Fibroblast of lung (primary cell): Measurements from ENCODE around the gene TSC22D2. TPM values are rescaled to one million over a fixed set of nuclear protein-coding genes. Genes with fewer than 3 reads are reported as not detected.

Experiments used
- DNase-seq, 2 donors: peaks; one replicate each; pipeline versions ENCODE4 v3.0.0 to v3.0.0-alpha.2; 2010; ENCODE audit warnings: low read depth in 2 of 2
- H2AFZ ChIP-seq: 2 replicates; pipeline ENCODE4 v1.5.1; 2012; ENCODE audit warnings: low read length, control low read depth, inconsistent platforms
- H3K27ac ChIP-seq: 2 replicates; pipeline ENCODE4 v1.5.1; 2011; ENCODE audit warnings: low read length, control low read depth; ENCODE audit not compliant: insufficient read depth
- H3K27me3 ChIP-seq: 2 replicates; pipeline ENCODE4 v1.5.1; 2011; ENCODE audit warnings: mild to moderate bottlenecking, low read length; ENCODE audit not compliant: control insufficient read depth, insufficient read depth
- H3K36me3 ChIP-seq: 2 replicates; pipeline ENCODE4 v1.5.1; 2011; ENCODE audit warnings: low read length; ENCODE audit not compliant: control insufficient read depth, insufficient read depth
- H3K4me1 ChIP-seq: 2 replicates; pipeline ENCODE4 v1.5.1; 2011; ENCODE audit warnings: low read length; ENCODE audit not compliant: control insufficient read depth, insufficient read depth; ENCODE audit errors: extremely low read depth
- H3K4me2 ChIP-seq: 2 replicates; pipeline ENCODE4 v1.5.1; 2011; ENCODE audit warnings: low read length, control low read depth; ENCODE audit not compliant: insufficient read depth; ENCODE audit errors: extremely low read depth
- H3K4me3 ChIP-seq, 4 experiments: fragments of 200-600 bp in 1 of 4; sonication (generic) in 1 of 4; replicated peaks in 1 of 4; 2 replicates each; pipeline ENCODE4 v1.5.1; 2011 to 2016; ENCODE audit warnings: low read length in 4 of 4, low read depth in 3 of 4, mild to moderate bottlenecking in 3 of 4, control low read depth in 2 of 4, inconsistent platforms in 1 of 4, mixed read lengths in 1 of 4; ENCODE audit not compliant: insufficient read depth in 1 of 4; ENCODE audit errors: control extremely low read depth in 1 of 4
- H3K79me2 ChIP-seq: 2 replicates; pipeline ENCODE4 v1.5.1; 2012; ENCODE audit warnings: mild to moderate bottlenecking, low read length, inconsistent platforms; ENCODE audit not compliant: control insufficient read depth, insufficient read depth
- H3K9ac ChIP-seq: 2 replicates; pipeline ENCODE4 v1.5.1; 2011; ENCODE audit warnings: mild to moderate bottlenecking, low read length, control low read depth; ENCODE audit not compliant: insufficient read depth
- H3K9me3 ChIP-seq: 2 replicates; pipeline ENCODE4 v1.5.1; 2012; ENCODE audit warnings: low read depth, low read length; ENCODE audit not compliant: control insufficient read depth, insufficient read depth
- H4K20me1 ChIP-seq: 2 replicates; pipeline ENCODE4 v1.5.1; 2011; ENCODE audit warnings: low read length; ENCODE audit not compliant: control insufficient read depth, insufficient read depth; ENCODE audit errors: extremely low read depth
- EZH2 ChIP-seq: IDR thresholded peaks from 2 replicates; pipeline ENCODE4 v1.5.1; 2012; ENCODE audit warnings: low read length, control low read depth, mild to moderate bottlenecking; ENCODE audit errors: missing control alignments
- polyA minus RNA-seq: library from RNA; depleted of rRNA, polyadenylated mRNA; stranded (reverse); fragments of >200 nt; gene quantifications from 2 replicates; pipeline ENCODE4 v1.2.3, GENCODE V29; 2011; ENCODE audit warnings: low replicate concordance
- polyA plus RNA-seq, 2 donors: library from polyadenylated mRNA; depleted of rRNA in 1 of 2; stranded (reverse) in 1 of 2; unstranded in 1 of 2; fragments of >200 nt; gene quantifications; 2 replicates each; pipeline ENCODE4 v1.2.1, GENCODE V29; 2011 to 2012; ENCODE audit warnings: missing spikeins in 1 of 2
- total RNA-seq: library from RNA; depleted of rRNA; stranded (reverse); fragments of >200 nt; gene quantifications from 2 replicates; pipeline ENCODE4 v1.2.1, GENCODE V29; 2014
- TF ChIP-seq, protein P1 (sequence below), 2 donors: IDR thresholded peaks in 1 of 2; conservative IDR thresholded peaks in 1 of 2; 1 replicate in 1 of 2; 2 replicates in 1 of 2; pipeline ENCODE4 v1.5.1; 2011 to 2012; ENCODE audit warnings: low read length in 2 of 2, control low read depth in 1 of 2, inconsistent platforms in 1 of 2, low read depth in 1 of 2, mild to moderate bottlenecking in 1 of 2

The TSC22D2 gene
- total RNA-seq (10.3 and 23.6 TPM in 2 replicates), polyA plus RNA-seq (29.3 and 45.5 TPM in 2 replicates), polyA minus RNA-seq (11.1 and 13.0 TPM in 2 replicates)
- polyA plus RNA-seq (2012), result 30.3 and 41.2 TPM in 2 replicates

DNA sequence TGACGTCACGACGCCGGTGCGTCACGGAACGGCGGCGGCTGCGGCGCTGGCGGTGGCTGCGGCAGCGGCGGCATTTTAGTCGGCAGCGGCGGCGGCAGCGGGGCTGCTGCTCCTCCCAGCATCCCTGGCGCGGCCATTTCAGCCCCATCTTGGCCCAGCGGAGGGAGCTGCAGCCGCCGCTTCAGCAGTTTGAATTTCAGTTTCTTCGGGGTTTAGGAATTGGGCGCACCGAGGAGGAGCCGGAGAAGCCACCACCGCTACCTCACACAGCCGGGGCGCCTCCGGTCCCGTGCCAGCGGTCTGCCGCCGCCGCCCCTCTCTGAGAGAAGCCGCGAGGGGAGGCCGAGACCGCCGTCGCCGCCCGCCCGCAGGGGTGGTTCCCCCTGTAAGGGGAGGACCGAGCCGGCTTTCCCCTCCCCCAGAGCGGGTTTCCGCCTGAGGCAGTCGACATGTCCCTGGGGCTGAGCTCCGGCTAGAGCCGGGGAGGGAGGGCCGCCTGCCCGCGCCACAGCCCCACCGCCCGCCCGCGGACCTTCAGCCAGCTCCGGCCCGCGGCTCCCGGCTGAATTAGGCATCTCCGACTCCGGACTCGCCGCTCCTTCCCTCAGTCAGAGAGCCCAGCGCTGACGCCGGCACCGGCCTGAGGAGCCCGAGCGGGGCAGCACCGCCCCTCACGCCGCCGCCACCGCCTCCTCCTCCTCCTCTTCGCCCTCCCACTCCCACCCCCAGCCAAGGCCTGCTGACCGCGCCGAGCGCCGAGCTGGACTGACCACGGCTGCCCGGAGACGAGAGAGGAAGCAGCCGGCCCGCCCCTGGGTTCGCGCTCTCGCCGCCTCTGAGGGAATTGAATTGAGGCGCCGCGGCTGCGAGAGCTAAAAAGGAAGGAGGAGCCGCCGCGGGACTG is at the start of gene TSC22D2:
Gene TSC22D2 (plus strand): TSS at position 78 of the 904 bp plus-strand sequence. CDS start 1,053 bp downstream, outside the sequence.
- peaks cover 54% of the 10 kb centered on the region for H3K79me2 ChIP-seq
- TF ChIP-seq, protein P1, sequence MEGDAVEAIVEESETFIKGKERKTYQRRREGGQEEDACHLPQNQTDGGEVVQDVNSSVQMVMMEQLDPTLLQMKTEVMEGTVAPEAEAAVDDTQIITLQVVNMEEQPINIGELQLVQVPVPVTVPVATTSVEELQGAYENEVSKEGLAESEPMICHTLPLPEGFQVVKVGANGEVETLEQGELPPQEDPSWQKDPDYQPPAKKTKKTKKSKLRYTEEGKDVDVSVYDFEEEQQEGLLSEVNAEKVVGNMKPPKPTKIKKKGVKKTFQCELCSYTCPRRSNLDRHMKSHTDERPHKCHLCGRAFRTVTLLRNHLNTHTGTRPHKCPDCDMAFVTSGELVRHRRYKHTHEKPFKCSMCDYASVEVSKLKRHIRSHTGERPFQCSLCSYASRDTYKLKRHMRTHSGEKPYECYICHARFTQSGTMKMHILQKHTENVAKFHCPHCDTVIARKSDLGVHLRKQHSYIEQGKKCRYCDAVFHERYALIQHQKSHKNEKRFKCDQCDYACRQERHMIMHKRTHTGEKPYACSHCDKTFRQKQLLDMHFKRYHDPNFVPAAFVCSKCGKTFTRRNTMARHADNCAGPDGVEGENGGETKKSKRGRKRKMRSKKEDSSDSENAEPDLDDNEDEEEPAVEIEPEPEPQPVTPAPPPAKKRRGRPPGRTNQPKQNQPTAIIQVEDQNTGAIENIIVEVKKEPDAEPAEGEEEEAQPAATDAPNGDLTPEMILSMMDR (conservative IDR thresholded peaks at IDR 0.05 in 1 of 2, IDR thresholded peaks at IDR 0.05 in 1 of 2; ENCODE audit: low read depth in 1 of 2, low read length in 2 of 2), result peak in 1 of 2 donors; percentile 8
- TF ChIP-seq EZH2, result no peak
- peak within 1 kb of the TSS; percentile 96 for H3K27ac ChIP-seq

DNA sequence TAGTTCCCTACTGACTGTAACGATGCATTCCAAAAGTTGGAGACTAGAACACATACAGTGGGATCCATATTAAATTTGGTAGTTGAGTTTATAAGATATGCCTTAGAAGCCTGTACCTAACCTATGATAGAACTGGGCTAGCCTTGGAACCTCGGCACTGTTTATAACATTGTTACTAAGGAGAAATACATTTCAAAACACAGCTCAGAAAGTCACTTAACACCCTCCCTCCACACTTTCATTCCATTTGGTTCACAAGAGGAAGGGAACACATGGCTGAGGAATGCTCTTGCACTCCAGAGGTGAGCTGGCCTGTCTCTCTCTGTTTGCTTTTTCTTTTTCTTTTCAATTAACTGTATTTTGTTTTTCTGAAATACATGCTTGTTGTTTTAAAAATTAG is 48.7 kb upstream of the TSC22D2 start:
- DNase-seq, result peak in 1 of 2 donors; percentile 54
- Histone ChIP-seq H3K9me3 (no peaks in the 10 kb centered on the region), H3K4me1 (no peaks in the 10 kb centered on the region), H3K27ac (no peak overlapping the region), H3K36me3 (no peaks in the 10 kb centered on the region), H3K9ac (no peak overlapping the region), H3K4me2 (no peak overlapping the region), H3K79me2 (no peaks in the 10 kb centered on the region), H3K27me3 (no peaks in the 10 kb centered on the region), H4K20me1 (no peaks in the 10 kb centered on the region), H2AFZ (no peak overlapping the region), H3K4me3 (no peak overlapping the region)
- no peak for TF ChIP-seq EZH2
- TF ChIP-seq, protein P1 (conservative IDR thresholded peaks at IDR 0.05 in 1 of 2, IDR thresholded peaks at IDR 0.05 in 1 of 2; ENCODE audit: low read depth in 1 of 2, low read length in 2 of 2), result no peak

More for the DNA sequence above, at the start of gene TSC22D2:
- DNase-seq, result peak; percentile 92 to 94
- Histone ChIP-seq H3K4me2 (peak within 1 kb of the TSS; percentile 82), H3K4me1 (peaks cover 3% of the 10 kb centered on the region), H3K27me3 (no peaks in the 10 kb centered on the region), H3K9me3 (no peaks in the 10 kb centered on the region), H2AFZ (peak within 1 kb of the TSS; percentile 40), H3K4me3 (peak within 1 kb of the TSS; percentile 81 to 97 (median 92)), H4K20me1 (peaks cover 10% of the 10 kb centered on the region), H3K36me3 (peaks cover 9% of the 10 kb centered on the region), H3K9ac (peak within 1 kb of the TSS; percentile 96)

DNA sequence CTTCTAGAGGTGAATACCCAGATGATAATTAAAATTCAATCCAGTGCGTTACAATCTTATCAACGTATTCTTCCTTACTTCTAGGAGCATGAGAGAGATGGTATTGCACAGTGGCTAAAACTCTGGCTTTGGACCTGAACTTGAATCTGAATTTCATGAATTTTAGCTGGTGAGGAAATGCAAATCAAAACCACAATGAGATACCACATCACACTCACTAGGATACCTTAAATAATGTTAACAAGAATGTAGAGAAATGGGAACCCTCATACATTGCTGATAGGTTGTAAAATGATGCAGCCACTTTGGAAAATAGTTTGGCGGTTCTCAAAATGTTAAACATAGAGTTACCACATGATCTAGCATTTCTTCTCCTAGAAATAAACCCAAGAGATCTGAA is 47.1 kb upstream of the TSC22D2 start:
- no peaks in the 10 kb centered on the region for H3K9me3 ChIP-seq
- no peaks in the 10 kb centered on the region for H3K79me2 ChIP-seq
- H2AFZ ChIP-seq, result no peak overlapping the region
- no peaks in the 10 kb centered on the region for H3K36me3 ChIP-seq
- H3K9ac ChIP-seq, result no peak overlapping the region
- TF ChIP-seq EZH2, result no peak
- TF ChIP-seq, protein P1 (conservative IDR thresholded peaks at IDR 0.05 in 1 of 2, IDR thresholded peaks at IDR 0.05 in 1 of 2; ENCODE audit: low read depth in 1 of 2, low read length in 2 of 2), result no peak
- no peak overlapping the region for H3K4me2 ChIP-seq
- no peak overlapping the region for H3K27ac ChIP-seq
- H3K27me3 ChIP-seq, result no peaks in the 10 kb centered on the region
- DNase-seq, result peak in 1 of 2 donors; percentile 10
- H3K4me3 ChIP-seq, result no peak overlapping the region
- H3K4me1 ChIP-seq, result no peaks in the 10 kb centered on the region
- no peaks in the 10 kb centered on the region for H4K20me1 ChIP-seq
